Measurements from ENCODE around the gene SLC6A11.

The SLC6A11 gene

DNA sequence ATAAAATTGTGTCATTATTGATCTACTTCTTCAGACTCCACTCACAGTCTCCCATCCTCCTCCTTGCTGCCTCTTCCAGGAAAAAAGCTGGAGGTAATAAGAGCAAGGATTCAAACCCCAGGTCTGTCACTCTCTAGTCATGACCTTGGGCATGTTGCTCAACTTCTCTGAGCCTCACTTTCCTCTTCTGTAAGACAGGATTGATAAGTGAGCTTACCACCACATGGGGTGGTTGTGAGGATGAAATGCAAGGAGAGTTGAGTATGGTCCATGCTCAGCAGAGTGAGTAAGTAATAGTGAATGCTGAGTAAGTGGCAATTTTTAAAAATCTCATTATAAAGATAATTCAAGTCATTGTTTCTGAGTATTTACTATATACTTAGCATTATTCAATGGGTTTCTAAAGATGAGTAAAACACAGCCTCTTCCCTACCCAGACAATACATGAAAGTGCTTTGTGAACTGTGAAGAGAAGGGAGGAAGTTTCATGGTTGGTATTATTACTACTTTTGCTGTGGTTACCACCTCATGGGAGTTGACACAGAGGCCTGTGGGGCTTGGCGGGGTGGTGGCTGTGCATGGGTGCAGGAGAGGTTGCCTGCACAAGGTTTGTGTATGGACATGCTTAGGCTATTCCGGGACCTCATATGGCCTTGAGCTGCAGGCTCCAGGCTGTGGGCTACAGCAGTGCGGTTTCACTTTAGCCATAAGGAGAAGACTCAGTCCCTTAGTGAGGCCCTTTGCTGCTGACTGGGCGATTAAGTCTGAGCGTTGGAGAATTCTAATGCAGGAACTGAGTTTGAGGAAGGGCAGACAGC, 30.0 kb downstream of the SLC6A11 start:
- Histone ChIP-seq H3K36me3 (ENCODE audit: insufficient read depth, low read length) (no peaks in the 10 kb centered on the region), H3K4me2 (ENCODE audit: low read length) (no peak overlapping the region), H3K9me3 (ENCODE audit: low read length) (no peaks in the 10 kb centered on the region), H4K20me1 (ENCODE audit: insufficient read depth, low read length) (no peaks in the 10 kb centered on the region), H3F3A (ENCODE audit: insufficient read depth, low read length) (no peaks in the 10 kb centered on the region), H2AFZ (ENCODE audit: low read length) (no peak overlapping the region), H3K4me3 (ENCODE audit: low read depth, low read length, poor library complexity, severe bottlenecking) (no peak overlapping the region), H3K4me1 (ENCODE audit: insufficient read depth, low read length, severe bottlenecking) (no peaks in the 10 kb centered on the region), H3K79me2 (ENCODE audit: insufficient read depth, low read length) (no peaks in the 10 kb centered on the region), H3K27me3 (ENCODE audit: insufficient read depth, low read length) (peaks cover 3% of the 10 kb centered on the region; the same call in 1 of the 2 replicates), H3K9ac (ENCODE audit: low read length) (no peak overlapping the region), H3K27ac (ENCODE audit: low read depth, low read length, poor library complexity, severe bottlenecking) (no peak overlapping the region), H3K9me2 (ENCODE audit: low read depth, low read length) (no peaks in the 10 kb centered on the region)
- no peak for TF ChIP-seq EZH2 (IDR thresholded peaks at IDR 0.05; ENCODE audit: borderline replicate concordance, low read length)
- TF ChIP-seq, protein P1, sequence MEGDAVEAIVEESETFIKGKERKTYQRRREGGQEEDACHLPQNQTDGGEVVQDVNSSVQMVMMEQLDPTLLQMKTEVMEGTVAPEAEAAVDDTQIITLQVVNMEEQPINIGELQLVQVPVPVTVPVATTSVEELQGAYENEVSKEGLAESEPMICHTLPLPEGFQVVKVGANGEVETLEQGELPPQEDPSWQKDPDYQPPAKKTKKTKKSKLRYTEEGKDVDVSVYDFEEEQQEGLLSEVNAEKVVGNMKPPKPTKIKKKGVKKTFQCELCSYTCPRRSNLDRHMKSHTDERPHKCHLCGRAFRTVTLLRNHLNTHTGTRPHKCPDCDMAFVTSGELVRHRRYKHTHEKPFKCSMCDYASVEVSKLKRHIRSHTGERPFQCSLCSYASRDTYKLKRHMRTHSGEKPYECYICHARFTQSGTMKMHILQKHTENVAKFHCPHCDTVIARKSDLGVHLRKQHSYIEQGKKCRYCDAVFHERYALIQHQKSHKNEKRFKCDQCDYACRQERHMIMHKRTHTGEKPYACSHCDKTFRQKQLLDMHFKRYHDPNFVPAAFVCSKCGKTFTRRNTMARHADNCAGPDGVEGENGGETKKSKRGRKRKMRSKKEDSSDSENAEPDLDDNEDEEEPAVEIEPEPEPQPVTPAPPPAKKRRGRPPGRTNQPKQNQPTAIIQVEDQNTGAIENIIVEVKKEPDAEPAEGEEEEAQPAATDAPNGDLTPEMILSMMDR (IDR thresholded peaks at IDR 0.05; ENCODE audit: low read length) = no peak

DNA sequence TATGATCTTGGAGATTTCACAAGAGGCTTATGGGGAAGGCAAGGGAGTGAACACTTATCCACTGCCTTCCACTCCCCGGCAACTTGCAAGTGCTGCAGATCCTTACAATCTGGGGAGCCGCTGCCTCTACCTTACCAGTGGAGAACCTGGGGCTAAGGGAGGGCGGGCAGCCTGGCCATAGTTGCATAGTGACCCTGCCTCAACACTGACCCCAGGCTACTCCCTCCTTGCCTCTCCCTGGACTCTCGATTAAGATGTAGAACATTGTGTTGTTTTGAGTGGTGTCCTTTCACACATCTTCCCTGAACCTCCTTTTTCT, 30.6 kb downstream of the SLC6A11 start:
- Histone ChIP-seq H3K4me3 (ENCODE audit: low read depth, low read length, poor library complexity, severe bottlenecking) (no peak overlapping the region), H3K4me2 (ENCODE audit: low read length) (no peak overlapping the region), H3K36me3 (ENCODE audit: insufficient read depth, low read length) (no peaks in the 10 kb centered on the region), H3K9me3 (ENCODE audit: low read length) (no peaks in the 10 kb centered on the region), H4K20me1 (ENCODE audit: insufficient read depth, low read length) (no peaks in the 10 kb centered on the region), H3K4me1 (ENCODE audit: insufficient read depth, low read length, severe bottlenecking) (no peaks in the 10 kb centered on the region), H3K27ac (ENCODE audit: low read depth, low read length, poor library complexity, severe bottlenecking) (no peak overlapping the region), H3K9ac (ENCODE audit: low read length) (no peak overlapping the region), H3K27me3 (ENCODE audit: insufficient read depth, low read length) (peaks cover 3% of the 10 kb centered on the region; the same call in 1 of the 2 replicates), H3K9me2 (ENCODE audit: low read depth, low read length) (no peaks in the 10 kb centered on the region), H2AFZ (ENCODE audit: low read length) (no peak overlapping the region), H3K79me2 (ENCODE audit: insufficient read depth, low read length) (no peaks in the 10 kb centered on the region), H3F3A (ENCODE audit: insufficient read depth, low read length) (no peaks in the 10 kb centered on the region)
- TF ChIP-seq, protein P1 (IDR thresholded peaks at IDR 0.05; ENCODE audit: low read length) = no peak
- no peak for TF ChIP-seq EZH2 (IDR thresholded peaks at IDR 0.05; ENCODE audit: borderline replicate concordance, low read length)

GRCh38 chr3:10848261-10848660, 32.2 kb downstream of the SLC6A11 start:
- Histone ChIP-seq H3F3A (ENCODE audit: insufficient read depth, low read length) (no peaks in the 10 kb centered on the region), H3K9me2 (ENCODE audit: low read depth, low read length) (no peaks in the 10 kb centered on the region), H3K36me3 (ENCODE audit: insufficient read depth, low read length) (no peaks in the 10 kb centered on the region), H3K79me2 (ENCODE audit: insufficient read depth, low read length) (no peaks in the 10 kb centered on the region), H3K4me2 (ENCODE audit: low read length) (no peak overlapping the region), H4K20me1 (ENCODE audit: insufficient read depth, low read length) (no peaks in the 10 kb centered on the region), H3K9ac (ENCODE audit: low read length) (no peak overlapping the region), H2AFZ (ENCODE audit: low read length) (no peak overlapping the region), H3K4me3 (ENCODE audit: low read depth, low read length, poor library complexity, severe bottlenecking) (no peak overlapping the region), H3K27me3 (ENCODE audit: insufficient read depth, low read length) (no peaks in the 10 kb centered on the region), H3K9me3 (ENCODE audit: low read length) (no peaks in the 10 kb centered on the region), H3K4me1 (ENCODE audit: insufficient read depth, low read length, severe bottlenecking) (no peaks in the 10 kb centered on the region), H3K27ac (ENCODE audit: low read depth, low read length, poor library complexity, severe bottlenecking) (no peak overlapping the region)
- TF ChIP-seq, protein P1 (IDR thresholded peaks at IDR 0.05; ENCODE audit: low read length) = no peak
- TF ChIP-seq EZH2 (IDR thresholded peaks at IDR 0.05; ENCODE audit: borderline replicate concordance, low read length) = no peak
